ENCODE results near the gene FRMD4A. TPM values are rescaled to one million over a fixed set of nuclear protein-coding genes. Genes with fewer than 3 reads are reported as not detected.
A peak's percentile ranks its signal among the peaks of the same experiment; 100 is the strongest.
"Not testable (repeated sequence)": the region's sequence is repeated elsewhere in the genome, so short reads cannot be mapped to it uniquely, and the experiment has no call there.

The FRMD4A gene
- total and polyA plus RNA-seq, 12 donors = 17.4 to 43.4 (median 30.3) TPM

DNA sequence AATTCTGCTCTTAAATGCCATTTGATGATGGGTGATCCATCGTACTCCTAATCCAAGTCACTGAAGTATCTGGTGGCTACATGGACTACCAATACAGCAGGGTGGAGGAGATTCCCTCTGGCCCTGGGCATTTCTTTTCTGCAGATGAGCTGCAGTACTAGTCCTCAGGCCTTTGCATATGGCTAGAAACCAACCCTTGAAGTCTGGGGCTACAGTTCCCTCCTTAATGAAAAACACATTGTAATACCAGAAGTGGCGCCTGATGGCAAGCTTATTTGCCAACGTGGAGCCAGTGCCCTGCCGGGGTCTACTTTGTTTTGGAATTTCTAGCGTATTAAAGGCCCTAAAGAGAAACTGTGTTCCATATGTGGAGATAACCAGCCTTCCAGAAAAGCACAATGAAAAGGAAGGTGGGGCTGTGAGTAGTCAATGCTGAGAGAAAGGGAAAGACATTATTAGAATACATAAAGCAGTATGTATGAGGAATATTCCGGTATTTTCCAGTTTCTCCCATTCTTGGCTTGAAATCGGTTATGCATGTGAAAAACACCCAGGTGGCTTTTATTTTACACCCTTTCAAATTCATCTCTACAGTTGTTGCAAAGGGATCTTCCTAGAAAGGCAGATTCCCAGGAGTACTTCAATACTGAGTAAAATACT lies 375.2 kb downstream of the FRMD4A start:
- no peaks in the 10 kb centered on the region for H3K27me3 ChIP-seq
- 91 to 95% methylated on average over 7 of the region's 7 CpGs for whole genome bisulfite sequencing, 2 donors
- peaks cover 0 to 23% (median 8%) of the 10 kb centered on the region in 9 donors for H3K4me1 ChIP-seq
- H3K9me3 ChIP-seq = no peaks in the 10 kb centered on the region
- no peak overlapping the region for H3K4me3 ChIP-seq
- DNase-seq (no peak), ATAC-seq (no peak)
- no peaks in the 10 kb centered on the region for H3K36me3 ChIP-seq
- intact Hi-C loops (cut with DNase I) = loop anchor here in 2 of 10 donors (5.0 to 10.0 kb wide), 3 partner anchors 161 to 291 kb away; no protein-coding TSS in a partner anchor
- TF ChIP-seq, protein P1, sequence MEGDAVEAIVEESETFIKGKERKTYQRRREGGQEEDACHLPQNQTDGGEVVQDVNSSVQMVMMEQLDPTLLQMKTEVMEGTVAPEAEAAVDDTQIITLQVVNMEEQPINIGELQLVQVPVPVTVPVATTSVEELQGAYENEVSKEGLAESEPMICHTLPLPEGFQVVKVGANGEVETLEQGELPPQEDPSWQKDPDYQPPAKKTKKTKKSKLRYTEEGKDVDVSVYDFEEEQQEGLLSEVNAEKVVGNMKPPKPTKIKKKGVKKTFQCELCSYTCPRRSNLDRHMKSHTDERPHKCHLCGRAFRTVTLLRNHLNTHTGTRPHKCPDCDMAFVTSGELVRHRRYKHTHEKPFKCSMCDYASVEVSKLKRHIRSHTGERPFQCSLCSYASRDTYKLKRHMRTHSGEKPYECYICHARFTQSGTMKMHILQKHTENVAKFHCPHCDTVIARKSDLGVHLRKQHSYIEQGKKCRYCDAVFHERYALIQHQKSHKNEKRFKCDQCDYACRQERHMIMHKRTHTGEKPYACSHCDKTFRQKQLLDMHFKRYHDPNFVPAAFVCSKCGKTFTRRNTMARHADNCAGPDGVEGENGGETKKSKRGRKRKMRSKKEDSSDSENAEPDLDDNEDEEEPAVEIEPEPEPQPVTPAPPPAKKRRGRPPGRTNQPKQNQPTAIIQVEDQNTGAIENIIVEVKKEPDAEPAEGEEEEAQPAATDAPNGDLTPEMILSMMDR (IDR thresholded peaks at IDR 0.05) = no peak
- H3K27ac ChIP-seq = no peak overlapping the region

DNA sequence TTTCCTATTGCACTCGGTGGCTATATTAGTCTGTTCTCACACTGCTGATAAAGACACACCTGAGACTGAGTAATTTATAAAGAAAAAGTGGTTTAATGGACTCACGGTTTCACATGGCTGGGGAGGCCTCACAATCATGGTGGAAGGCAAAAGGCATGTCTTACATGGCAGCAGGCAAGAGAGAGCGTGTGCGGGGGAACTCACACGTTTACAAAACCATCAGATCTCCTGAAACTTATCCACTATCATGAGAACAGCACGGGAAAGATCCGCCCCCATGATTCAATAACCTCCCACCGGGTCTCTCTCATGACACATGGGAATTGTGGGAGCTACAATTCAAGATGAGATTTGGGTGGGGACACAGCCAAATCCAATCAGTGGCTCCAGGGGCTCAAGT lies 376.5 kb downstream of the FRMD4A start:
- not testable (repeated sequence) for H3K9me3 ChIP-seq, H3K4me3 ChIP-seq, H3K27ac ChIP-seq, H3K36me3 ChIP-seq, H3K27me3 ChIP-seq, ATAC-seq, DNase-seq
- intact Hi-C loops (cut with DNase I) = loop anchor here in 2 of 10 donors (10.0 kb wide), 2 partner anchors 159 to 289 kb away; no protein-coding TSS in a partner anchor
- H3K4me1 ChIP-seq = peaks cover 0 to 22% (median 0%) of the 10 kb centered on the region in 9 donors
- 84 to 87% methylated on average over 8 of the region's 8 CpGs for WGBS, 2 donors

GRCh38 chr10:13953371-13953770 lies 377.4 kb downstream of the FRMD4A start:
- H3K4me1 ChIP-seq = peaks cover 0 to 22% (median 0%) of the 10 kb centered on the region in 9 donors
- ATAC-seq = no peak
- no peaks in the 10 kb centered on the region for H3K36me3 ChIP-seq
- intact Hi-C loops (cut with DNase I) = loop anchor here in 2 of 10 donors (10.0 kb wide), 2 partner anchors 159 to 289 kb away; no protein-coding TSS in a partner anchor
- H3K4me3 ChIP-seq = no peak overlapping the region
- no peak for DNase-seq
- 92 to 95% methylated on average over 4 of the region's 4 CpGs for WGBS, 2 donors
- H3K27me3 ChIP-seq = no peaks in the 10 kb centered on the region
- no peaks in the 10 kb centered on the region for H3K9me3 ChIP-seq
- TF ChIP-seq, protein P1 (IDR thresholded peaks at IDR 0.05) = no peak
- H3K27ac ChIP-seq = no peak overlapping the region

- peaks cover 0 to 23% (median 9%) of the 10 kb centered on the region in 9 donors for H3K4me1 ChIP-seq
- no peak overlapping the region for H3K4me3 ChIP-seq
- DNase-seq (no peak), ATAC-seq (peak in 2 of 8 donors; percentile 7 to 16)
- no peaks in the 10 kb centered on the region for H3K27me3 ChIP-seq
- intact Hi-C loops (cut with DNase I) = loop anchor here in 2 of 10 donors (10.0 kb wide), 2 partner anchors 156 to 286 kb away; no protein-coding TSS in a partner anchor
- no peaks in the 10 kb centered on the region for H3K9me3 ChIP-seq
- peak overlapping the region in 6 of 10 donors; percentile 7 to 68 (median 40) for H3K27ac ChIP-seq
- TF ChIP-seq, protein P1 (IDR thresholded peaks at IDR 0.05) = no peak
- H3K36me3 ChIP-seq = no peaks in the 10 kb centered on the region
- WGBS, 2 donors = 68% methylated on average over 4 of the region's 4 CpGs
Measured at GRCh38 chr10:13950543-13950939, 380.2 kb downstream of the FRMD4A start.

All from heart right ventricle (tissue), 16 donors.